Keratinocyte (primary cell): Measurements from ENCODE around the gene GPRC5C.

ENCODE experiments used
- CTCF ChIP-seq, 3 experiments: IDR thresholded peaks in 1 of 3; conservative IDR thresholded peaks in 1 of 3; optimal IDR thresholded peaks in 1 of 3; 2 replicates in 2 of 3; 3 replicates in 1 of 3; pipeline versions ENCODE3 to v1.5.1; 2011; ENCODE audit warnings: low read length in 3 of 3, mild to moderate bottlenecking in 3 of 3, moderate library complexity in 2 of 3, control low read depth in 1 of 3, inconsistent platforms in 1 of 3; ENCODE audit not compliant: insufficient read depth in 2 of 3; ENCODE audit errors: extremely low read depth in 1 of 3
- EZH2 ChIP-seq: IDR thresholded peaks from one replicate; pipeline ENCODE4 v1.6.1; 2012; ENCODE audit warnings: inconsistent platforms, mild to moderate bottlenecking, low read length, moderate library complexity

DNA sequence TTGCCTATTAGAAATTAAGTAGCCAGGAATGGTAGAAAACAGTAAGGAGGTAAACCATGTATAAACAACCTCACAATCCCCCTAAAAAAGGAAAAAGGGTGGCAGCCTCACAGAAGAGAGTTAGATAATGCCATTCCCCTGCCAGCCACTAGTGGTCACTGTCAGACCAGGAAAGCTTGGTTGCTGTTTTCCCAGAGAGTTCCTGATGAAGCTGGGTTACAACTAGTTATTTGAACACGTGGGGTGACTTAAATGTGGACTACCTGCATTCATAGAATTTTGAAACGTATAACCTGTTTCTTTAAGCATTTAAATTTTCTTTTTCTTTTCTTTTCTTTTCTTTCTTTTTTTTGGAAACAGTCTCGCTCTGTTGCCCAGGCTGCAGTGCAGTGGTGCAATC, 5.8 kb downstream of the GPRC5C start:
- TF ChIP-seq EZH2, result no peak
- TF ChIP-seq CTCF (optimal IDR thresholded peaks at IDR 0.05 in 1 of 3, IDR thresholded peaks at IDR 0.05 in 1 of 3, conservative IDR thresholded peaks at IDR 0.05 in 1 of 3; ENCODE audit: extremely low read depth in 1 of 3, insufficient read depth in 2 of 3, low read length in 3 of 3), result peak; percentile 63 to 84 (median 66)
